Endothelial cell of umbilical vein (primary cell): ENCODE measurements around the gene WDR36. TPM values are rescaled to one million over a fixed set of nuclear protein-coding genes. Genes with fewer than 3 reads are reported as not detected.

ENCODE experiments used
- BruUV-seq: library from RNA; stranded (reverse); fragments of 400-500 nt; replicated peaks from 2 replicates; lab custom pipeline; 2021; lab: Mats Ljungman, UMichigan
- CTCF ChIA-PET: fragments of 300-600, 350-600 bp; sonication (Branson Sonifier 250); formaldehyde crosslinking; loops from one replicate; lab custom pipeline; 2021; ENCODE audit warnings: antibody characterized with exemption, inconsistent platforms; lab: Charles Lee
- POLR2A ChIA-PET: fragments of 300-600, 350-600 bp; sonication (Branson Sonifier 250); formaldehyde crosslinking; loops from one replicate; lab custom pipeline; 2021; ENCODE audit warnings: antibody characterized with exemption, inconsistent platforms; lab: Charles Lee
- DNase-seq: peaks from one replicate; pipeline ENCODE4 v3.0.0-alpha.2; 2011; ENCODE audit warnings: low read depth, low spot score
- FAIRE-seq: peaks from 2 replicates; lab custom pipeline; 2011; peaks lifted over from hg19 to GRCh38; lab: Jason Lieb, UNC
- H2AFZ ChIP-seq: 2 replicates; pipeline ENCODE4 v1.6.0; 2012; ENCODE audit warnings: low read depth, low read length, control low read depth, inconsistent platforms
- H3K27ac ChIP-seq: 2 replicates; pipeline ENCODE4 v1.5.1; 2011; ENCODE audit warnings: low read depth, mild to moderate bottlenecking, control low read depth, low read length, moderate library complexity; ENCODE audit not compliant: insufficient read depth
- H3K27me3 ChIP-seq, 2 experiments: 2 replicates each; pipeline versions ENCODE4 v1.6.0 to v1.6.1; 2011; ENCODE audit warnings: low read length in 2 of 2, mixed read lengths in 1 of 2; ENCODE audit not compliant: control insufficient read depth in 2 of 2, insufficient read depth in 2 of 2
- H3K36me3 ChIP-seq, 2 experiments: 2 replicates in 1 of 2; 3 replicates in 1 of 2; pipeline ENCODE4 v1.5.1; 2011; ENCODE audit warnings: low read length in 2 of 2, mild to moderate bottlenecking in 1 of 2, moderate library complexity in 1 of 2; ENCODE audit not compliant: control insufficient read depth in 2 of 2, insufficient read depth in 2 of 2; ENCODE audit errors: extremely low read depth in 1 of 2
- H3K4me1 ChIP-seq: 3 replicates; pipeline ENCODE4 v1.5.1; 2011; ENCODE audit warnings: mild to moderate bottlenecking, low read length; ENCODE audit not compliant: control insufficient read depth, insufficient read depth; ENCODE audit errors: extremely low read depth
- H3K4me2 ChIP-seq: 2 replicates; pipeline ENCODE4 v1.6.1; 2011; ENCODE audit warnings: low read length, control low read depth, mixed read lengths; ENCODE audit not compliant: insufficient read depth
- H3K4me3 ChIP-seq, 3 experiments: fragments of 200-600 bp in 1 of 3; sonication (generic), shearing (Covaris generic) in 1 of 3; replicated peaks in 1 of 3; 2 replicates each; pipeline ENCODE4 v1.5.1; 2011 to 2016; ENCODE audit warnings: control low read depth in 3 of 3, low read length in 3 of 3, mild to moderate bottlenecking in 2 of 3, inconsistent platforms in 1 of 3, low read depth in 1 of 3, moderate library complexity in 1 of 3; ENCODE audit not compliant: insufficient read depth in 1 of 3
- H3K79me2 ChIP-seq: 2 replicates; pipeline ENCODE4 v1.6.0; 2012; ENCODE audit warnings: low read length, inconsistent platforms; ENCODE audit not compliant: control insufficient read depth, insufficient read depth
- H3K9ac ChIP-seq: replicated peaks from 2 replicates; pipeline ENCODE3; 2011; ENCODE audit warnings: low read length, control low read depth; ENCODE audit not compliant: insufficient read depth; ENCODE audit errors: extremely low read depth
- H3K9me1 ChIP-seq: replicated peaks from 3 replicates; pipeline ENCODE4 v1.6.0; 2011; ENCODE audit warnings: mild to moderate bottlenecking, low read length; ENCODE audit not compliant: control insufficient read depth, insufficient read depth; ENCODE audit errors: extremely low read depth
- H3K9me3 ChIP-seq: replicated peaks from 2 replicates; pipeline ENCODE4 v1.5.1; 2012; ENCODE audit warnings: low read length, inconsistent platforms; ENCODE audit not compliant: control insufficient read depth, insufficient read depth
- H4K20me1 ChIP-seq: replicated peaks from 2 replicates; pipeline ENCODE3; 2011; ENCODE audit warnings: mild to moderate bottlenecking, low read length; ENCODE audit not compliant: control insufficient read depth, insufficient read depth; ENCODE audit errors: extremely low read depth
- CTCF ChIP-seq, 2 donors: IDR thresholded peaks; 1 replicate in 1 of 2; 2 replicates in 1 of 2; pipeline ENCODE4 v1.5.1; 2011; ENCODE audit warnings: low read length in 2 of 2, mild to moderate bottlenecking in 2 of 2, moderate library complexity in 2 of 2, control low read depth in 1 of 2, inconsistent platforms in 1 of 2, low read depth in 1 of 2; ENCODE audit not compliant: insufficient read depth in 1 of 2; ENCODE audit errors: extremely low read depth in 1 of 2
- EZH2 ChIP-seq: IDR thresholded peaks from 2 replicates; pipeline ENCODE4 v1.6.1; 2012; ENCODE audit warnings: borderline replicate concordance, low read depth, mild to moderate bottlenecking, moderate library complexity, low read length, inconsistent platforms; ENCODE audit not compliant: severe bottlenecking
- FOS ChIP-seq: IDR thresholded peaks from 2 replicates; pipeline ENCODE4 v1.6.1; 2011; ENCODE audit warnings: mild to moderate bottlenecking, low read length, moderate library complexity, borderline replicate concordance; ENCODE audit not compliant: insufficient read depth
- GATA2 ChIP-seq: IDR thresholded peaks from 2 replicates; pipeline ENCODE4 v1.7.0; 2011; ENCODE audit warnings: low read depth, mild to moderate bottlenecking, moderate library complexity, mixed read lengths, low read length; ENCODE audit not compliant: insufficient read length, insufficient read depth
- JUN ChIP-seq: IDR thresholded peaks from 2 replicates; pipeline ENCODE4 v1.6.1; 2011; ENCODE audit warnings: borderline replicate concordance, low read depth; ENCODE audit not compliant: insufficient read length, insufficient read depth
- MYC ChIP-seq: IDR thresholded peaks from one replicate; pipeline ENCODE4 v1.6.1; 2011; ENCODE audit warnings: mild to moderate bottlenecking, low read depth, low read length
- POLR2A ChIP-seq: IDR thresholded peaks from 2 replicates; pipeline ENCODE4 v1.6.1; 2012; ENCODE audit warnings: low read depth, mild to moderate bottlenecking, control low read depth, low read length
- POLR2AphosphoS5 ChIP-seq: IDR thresholded peaks from 2 replicates; pipeline ENCODE4 v1.6.1; 2012; ENCODE audit warnings: low read depth, mild to moderate bottlenecking, control low read depth, low read length, moderate library complexity; ENCODE audit not compliant: insufficient read depth
- dilution Hi-C: fragments of 300-500 bp; cut with MboI; formaldehyde crosslinking; loops from one replicate; pipeline ENCODE4 v1.15.0; 2019; ENCODE audit warnings: low sequenced_read_pairs; ENCODE audit not compliant: extremely low pct_ligation_motif_present
- intact Hi-C: fragments of 100-400 bp; cut with micrococcal nuclease; formaldehyde crosslinking; loops from one replicate; pipeline ENCODE4 v1.10.0; 2022
- polyA plus RNA-seq, 4 experiments: library from polyadenylated mRNA; depleted of rRNA in 3 of 4; stranded (reverse) in 3 of 4; unstranded in 1 of 4; fragments of >200 nt; gene quantifications; 2 replicates each; pipeline versions ENCODE4 v1.2.1 to v1.2.3, GENCODE V29; 2011 to 2012; ENCODE audit warnings: missing spikeins in 1 of 4
- total RNA-seq: library from RNA; stranded (reverse); gene quantifications from 2 replicates; pipeline ENCODE4 v1.2.3, GENCODE V29; 2021
- TF ChIP-seq, protein P1 (sequence below): IDR thresholded peaks from 2 replicates; pipeline ENCODE4 v1.6.1; 2011; ENCODE audit not compliant: insufficient read depth, insufficient read length

WDR36 gene
- total and polyA plus RNA-seq, 2 donors (not counting 3 experiments of a cell fraction or from before 2014, with no cell fraction given): 10.6 to 30.2 TPM

DNA sequence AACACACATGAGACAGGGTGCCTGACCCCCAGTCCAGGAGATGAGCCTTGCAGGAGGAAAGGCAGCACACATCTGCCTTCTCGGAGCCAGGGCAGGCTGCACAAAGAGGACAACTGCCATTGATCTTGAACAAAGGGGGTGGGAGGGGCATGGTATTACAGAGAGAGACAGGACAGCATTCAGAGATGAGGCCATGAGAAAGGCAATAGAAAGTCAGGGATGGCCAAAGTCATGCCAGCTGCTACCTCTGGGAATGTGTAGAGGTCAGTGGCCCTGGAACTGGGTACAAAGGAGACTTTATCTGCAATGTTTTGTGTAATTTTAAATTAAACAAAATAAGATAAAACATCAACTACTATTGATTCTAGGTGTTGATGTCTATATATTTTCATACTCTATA lies 43.2 kb downstream of the WDR36 start:
- dilution Hi-C loops: no loop called here
- H3K79me2 ChIP-seq: no peaks in the 10 kb centered on the region
- intact Hi-C loops: loop anchor here (10.0 kb wide), 1 partner anchor 709 kb away; no protein-coding TSS in a partner anchor
- no peak overlapping the region for H3K4me2 ChIP-seq
- ChIA-PET POLR2A (no interaction called here), CTCF (no interaction called here)
- no peak overlapping the region for H3K9ac ChIP-seq
- no peaks in the 10 kb centered on the region for H4K20me1 ChIP-seq
- no peaks in the 10 kb centered on the region for H3K9me1 ChIP-seq
- no peaks in the 10 kb centered on the region for H3K27me3 ChIP-seq
- H3K4me1 ChIP-seq: peaks cover 16% of the 10 kb centered on the region
- BruUV-seq: no TSS peak
- H3K27ac ChIP-seq: no peak overlapping the region
- no peak overlapping the region for H2AFZ ChIP-seq
- DNase-seq (no peak), FAIRE-seq (no peak)
- no peak for TF ChIP-seq GATA2
- TF ChIP-seq POLR2A: no peak
- no peak for TF ChIP-seq JUN
- TF ChIP-seq CTCF (IDR thresholded peaks at IDR 0.05; ENCODE audit: extremely low read depth in 1 of 2, insufficient read depth in 1 of 2, low read depth in 1 of 2, low read length in 2 of 2): no peak
- TF ChIP-seq EZH2: no peak
- TF ChIP-seq FOS: no peak
- TF ChIP-seq POLR2AphosphoS5: no peak
- TF ChIP-seq MYC: no peak
- TF ChIP-seq, protein P1, sequence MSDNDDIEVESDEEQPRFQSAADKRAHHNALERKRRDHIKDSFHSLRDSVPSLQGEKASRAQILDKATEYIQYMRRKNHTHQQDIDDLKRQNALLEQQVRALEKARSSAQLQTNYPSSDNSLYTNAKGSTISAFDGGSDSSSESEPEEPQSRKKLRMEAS: no peak
- H3K4me3 ChIP-seq: no peak overlapping the region
- H3K36me3 ChIP-seq: no peaks in the 10 kb centered on the region
- H3K9me3 ChIP-seq: no peaks in the 10 kb centered on the region
